ENCODE results near the gene RPS6KB1. TPM values are rescaled to one million over a fixed set of nuclear protein-coding genes. Genes with fewer than 3 reads are reported as not detected.
"Not testable (repeated sequence)": the region's sequence is repeated elsewhere in the genome, so short reads cannot be mapped to it uniquely, and the experiment has no call there.

Gene RPS6KB1
- total and polyA plus RNA-seq, 2 of the 8 experiments (the other 6 are each of a cell fraction or from before 2014, with no cell fraction given), result 3.4 to 28.4 TPM

GRCh38 chr17:59946433-59946832 is 53.5 kb downstream of the RPS6KB1 start:
- POLR2A ChIA-PET (ENCODE audit: partially characterized antibody); H3K23ac ChIP-seq (ENCODE audit: insufficient read length); H2AK5ac ChIP-seq (ENCODE audit: low read depth, low read length); DNase-seq (ENCODE audit: low read depth in 1 of 2, low spot score in 2 of 2); H3K27ac ChIP-seq (ENCODE audit: low read depth, low read length); H3K14ac ChIP-seq (ENCODE audit: insufficient read length); H3K23me2 ChIP-seq (ENCODE audit: low read depth, low read length); H4K20me1 ChIP-seq (replicated peaks in 1 of 2; ENCODE audit: control insufficient read depth in 1 of 2, insufficient read depth in 2 of 2, low read length in 2 of 2); H3K27me3 ChIP-seq (replicated peaks in 1 of 4; ENCODE audit: control insufficient read depth in 3 of 4, extremely low read depth in 1 of 4, insufficient read depth in 3 of 4, low read length in 3 of 4); H2BK120ac ChIP-seq (replicated peaks; ENCODE audit: low read depth, low read length); H3K56ac ChIP-seq (replicated peaks; ENCODE audit: insufficient read length, low read depth, low read length); H4K5ac ChIP-seq (ENCODE audit: insufficient read length, low read depth, low read length); CTCF ChIA-PET (ENCODE audit: partially characterized antibody); H3K18ac ChIP-seq (ENCODE audit: extremely low read depth, low read length); H2BK15ac ChIP-seq (ENCODE audit: low read length); H3K9me3 ChIP-seq (ENCODE audit: insufficient read depth in 2 of 2, low read depth in 1 of 2, low read length in 1 of 2); H3K4me1 ChIP-seq (replicated peaks in 1 of 4; ENCODE audit: control insufficient read depth in 3 of 4, insufficient read depth in 4 of 4, low read length in 3 of 4); H4K91ac ChIP-seq (replicated peaks; ENCODE audit: insufficient read length, low read length); H2BK5ac ChIP-seq (ENCODE audit: low read depth, low read length); H3K9ac ChIP-seq (replicated peaks in 1 of 4; ENCODE audit: extremely low read depth in 1 of 4, low read depth in 3 of 4, low read length in 3 of 4); H2AFZ ChIP-seq (ENCODE audit: low read length); FAIRE-seq; H3K79me1 ChIP-seq (ENCODE audit: low read depth, low read length); H2BK12ac ChIP-seq (ENCODE audit: low read depth, low read length); H3K4me3 ChIP-seq (ENCODE audit: extremely low read depth in 1 of 4, insufficient read depth in 2 of 4, low read depth in 3 of 4, low read length in 4 of 4); H4K8ac ChIP-seq (ENCODE audit: extremely low read depth, insufficient read depth, low read length); H3K4ac ChIP-seq (replicated peaks; ENCODE audit: insufficient read length, low read depth, low read length); H3K79me2 ChIP-seq (ENCODE audit: control insufficient read depth in 1 of 2, insufficient read depth in 2 of 2, low read length in 2 of 2); H2BK20ac ChIP-seq (ENCODE audit: low read length); H3K4me2 ChIP-seq (ENCODE audit: insufficient read depth in 1 of 2, low read depth in 2 of 2, low read length in 2 of 2): not testable (repeated sequence)
- H3K36me3 ChIP-seq (ENCODE audit: control insufficient read depth in 2 of 4, insufficient read depth in 4 of 4, low read length in 3 of 4), result peaks cover 2 to 12% (median 3%) of the 10 kb centered on the region in 4 experiments; a peak in 5 of 8 replicates
- WGBS, 2 experiments (ENCODE audit: extremely low coverage in 1 of 2, insufficient coverage in 1 of 2, insufficient read length in 1 of 2, insufficient replicate concordance in 2 of 2, low coverage in 1 of 2, low lambda C conversion rate in 2 of 2, missing lambda C conversion rate in 1 of 2), result 90% methylated on average over 7 of the region's 7 CpGs; no CpG with 5 or more reads in 1 of the 2 experiments

- H3K23me2 ChIP-seq (ENCODE audit: low read depth, low read length); H3K79me1 ChIP-seq (ENCODE audit: low read depth, low read length); H2BK20ac ChIP-seq (ENCODE audit: low read length); H2AFZ ChIP-seq (ENCODE audit: low read length); H3K14ac ChIP-seq (ENCODE audit: insufficient read length); H4K20me1 ChIP-seq (replicated peaks in 1 of 2; ENCODE audit: control insufficient read depth in 1 of 2, insufficient read depth in 2 of 2, low read length in 2 of 2); FAIRE-seq; H3K27ac ChIP-seq (ENCODE audit: low read depth, low read length); H3K18ac ChIP-seq (ENCODE audit: extremely low read depth, low read length); H3K27me3 ChIP-seq (replicated peaks in 1 of 4; ENCODE audit: control insufficient read depth in 3 of 4, extremely low read depth in 1 of 4, insufficient read depth in 3 of 4, low read length in 3 of 4); H2BK120ac ChIP-seq (replicated peaks; ENCODE audit: low read depth, low read length); H4K8ac ChIP-seq (ENCODE audit: extremely low read depth, insufficient read depth, low read length); CTCF ChIA-PET (ENCODE audit: partially characterized antibody); DNase-seq (ENCODE audit: low read depth in 1 of 2, low spot score in 2 of 2); H3K9me3 ChIP-seq (ENCODE audit: insufficient read depth in 2 of 2, low read depth in 1 of 2, low read length in 1 of 2); H2BK15ac ChIP-seq (ENCODE audit: low read length); H3K4ac ChIP-seq (replicated peaks; ENCODE audit: insufficient read length, low read depth, low read length); H3K4me1 ChIP-seq (replicated peaks in 1 of 4; ENCODE audit: control insufficient read depth in 3 of 4, insufficient read depth in 4 of 4, low read length in 3 of 4); H2AK5ac ChIP-seq (ENCODE audit: low read depth, low read length); H4K91ac ChIP-seq (replicated peaks; ENCODE audit: insufficient read length, low read length); H3K4me3 ChIP-seq (ENCODE audit: extremely low read depth in 1 of 4, insufficient read depth in 2 of 4, low read depth in 3 of 4, low read length in 4 of 4); H3K9ac ChIP-seq (replicated peaks in 1 of 4; ENCODE audit: extremely low read depth in 1 of 4, low read depth in 3 of 4, low read length in 3 of 4); H3K23ac ChIP-seq (ENCODE audit: insufficient read length); H2BK12ac ChIP-seq (ENCODE audit: low read depth, low read length); H3K79me2 ChIP-seq (ENCODE audit: control insufficient read depth in 1 of 2, insufficient read depth in 2 of 2, low read length in 2 of 2); H4K5ac ChIP-seq (ENCODE audit: insufficient read length, low read depth, low read length); H3K4me2 ChIP-seq (ENCODE audit: insufficient read depth in 1 of 2, low read depth in 2 of 2, low read length in 2 of 2); POLR2A ChIA-PET (ENCODE audit: partially characterized antibody); H2BK5ac ChIP-seq (ENCODE audit: low read depth, low read length); H3K56ac ChIP-seq (replicated peaks; ENCODE audit: insufficient read length, low read depth, low read length): not testable (repeated sequence)
- peaks cover 2 to 12% (median 3%) of the 10 kb centered on the region in 4 experiments; a peak in 5 of 8 replicates for H3K36me3 ChIP-seq (ENCODE audit: control insufficient read depth in 2 of 4, insufficient read depth in 4 of 4, low read length in 3 of 4)
- 87% methylated on average over 4 of the region's 4 CpGs; no CpG with 5 or more reads in 1 of the 2 experiments for WGBS, 2 experiments (ENCODE audit: extremely low coverage in 1 of 2, insufficient coverage in 1 of 2, insufficient read length in 1 of 2, insufficient replicate concordance in 2 of 2, low coverage in 1 of 2, low lambda C conversion rate in 2 of 2, missing lambda C conversion rate in 1 of 2)
Measured at GRCh38 chr17:59947310-59947709, 54.4 kb downstream of the RPS6KB1 start.

Measured in H1 (cell line).